ENCODE results near the gene TSPY8.
"Not testable (repeated sequence)": the region's sequence is repeated elsewhere in the genome, so short reads cannot be mapped to it uniquely, and the experiment has no call there.

The TSPY8 gene, protein sequence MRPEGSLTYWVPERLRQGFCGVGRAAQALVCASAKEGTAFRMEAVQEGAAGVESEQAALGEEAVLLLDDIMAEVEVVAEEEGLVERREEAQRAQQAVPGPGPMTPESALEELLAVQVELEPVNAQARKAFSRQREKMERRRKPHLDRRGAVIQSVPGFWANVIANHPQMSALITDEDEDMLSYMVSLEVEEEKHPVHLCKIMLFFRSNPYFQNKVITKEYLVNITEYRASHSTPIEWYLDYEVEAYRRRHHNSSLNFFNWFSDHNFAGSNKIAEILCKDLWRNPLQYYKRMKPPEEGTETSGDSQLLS

DNA sequence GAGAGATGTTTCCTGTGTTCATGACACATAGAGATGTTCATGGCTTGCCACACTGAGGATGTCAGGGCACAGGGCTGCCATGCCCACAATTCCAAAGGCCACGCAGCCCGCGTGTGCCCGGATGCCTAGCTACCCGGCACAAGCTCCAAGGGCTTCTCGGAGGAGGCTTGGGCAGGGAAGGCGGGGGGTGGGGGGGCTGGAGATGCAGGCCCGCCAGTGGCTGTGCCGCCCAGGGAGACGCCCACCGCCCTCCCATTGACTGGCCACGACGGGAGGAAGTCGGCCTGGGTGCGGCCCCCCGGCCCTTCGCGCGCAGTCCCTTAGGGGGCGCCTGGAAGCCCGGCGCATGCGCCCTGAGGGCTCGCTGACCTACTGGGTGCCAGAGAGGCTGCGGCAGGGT, at the start of gene TSPY8:
Gene TSPY8 (plus strand): TSS at position 301 of the 400 bp plus-strand sequence. CDS start 46 bp downstream, at position 347.
- not testable (repeated sequence) for DNase-seq

- DNase-seq = no peak
Measured at GRCh38 chrY:9320996-9321395, 36.6 kb upstream of the TSPY8 start.

DNA sequence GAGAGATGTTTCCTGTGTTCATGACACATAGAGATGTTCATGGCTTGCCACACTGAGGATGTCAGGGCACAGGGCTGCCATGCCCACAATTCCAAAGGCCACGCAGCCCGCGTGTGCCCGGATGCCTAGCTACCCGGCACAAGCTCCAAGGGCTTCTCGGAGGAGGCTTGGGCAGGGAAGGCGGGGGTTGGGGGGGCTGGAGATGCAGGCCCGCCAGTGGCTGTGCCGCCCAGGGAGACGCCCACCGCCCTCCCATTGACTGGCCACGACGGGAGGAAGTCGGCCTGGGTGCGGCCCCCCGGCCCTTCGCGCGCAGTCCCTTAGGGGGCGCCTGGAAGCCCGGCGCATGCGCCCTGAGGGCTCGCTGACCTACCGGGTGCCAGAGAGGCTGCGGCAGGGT, 20.4 kb upstream of the TSPY8 start, which contains the start of gene TSPY4:
Gene TSPY4 (plus strand): TSS at position 301 of the 400 bp plus-strand sequence. CDS start 46 bp downstream, at position 347.
- not testable (repeated sequence) for DNase-seq

- DNase-seq = not testable (repeated sequence)
Measured at GRCh38 chrY:9396527-9396926, 38.9 kb downstream of the TSPY8 start.

GRCh38 chrY:9398121-9398520, 40.5 kb downstream of the TSPY8 start, which contains the start of gene TSPY3:
TSPY3 (plus strand) TSS chrY:9398421; CDS start chrY:9398467, 46 bp downstream.
- DNase-seq = not testable (repeated sequence)
